ENCODE data around the gene NDUFA13. TPM values are rescaled to one million over a fixed set of nuclear protein-coding genes. Genes with fewer than 3 reads are reported as not detected.

NDUFA13 gene
- total RNA-seq, 4 donors from 2014 or later, result 26.6 to 83.0 (median 36.0) TPM

DNA sequence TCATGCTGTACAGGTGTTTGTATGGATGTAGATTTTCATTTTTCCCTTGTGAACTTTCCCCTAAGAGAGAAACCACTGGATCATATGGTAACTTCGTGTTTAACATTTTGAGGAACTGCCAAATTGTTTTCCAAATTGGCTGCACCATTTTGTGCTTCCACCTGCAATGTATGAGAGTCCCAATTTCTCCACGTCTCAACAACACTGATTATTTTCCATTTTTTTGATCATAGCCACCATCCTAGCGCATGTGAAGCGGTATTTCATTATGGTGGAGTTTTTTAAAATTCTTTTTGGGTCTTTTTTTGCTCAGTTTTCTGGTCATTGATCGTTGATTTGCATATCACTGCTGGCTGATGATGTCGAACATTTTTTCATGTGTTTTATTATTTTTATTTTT is 5.0 kb downstream of the NDUFA13 start:
- TF ChIP-seq, protein P1, sequence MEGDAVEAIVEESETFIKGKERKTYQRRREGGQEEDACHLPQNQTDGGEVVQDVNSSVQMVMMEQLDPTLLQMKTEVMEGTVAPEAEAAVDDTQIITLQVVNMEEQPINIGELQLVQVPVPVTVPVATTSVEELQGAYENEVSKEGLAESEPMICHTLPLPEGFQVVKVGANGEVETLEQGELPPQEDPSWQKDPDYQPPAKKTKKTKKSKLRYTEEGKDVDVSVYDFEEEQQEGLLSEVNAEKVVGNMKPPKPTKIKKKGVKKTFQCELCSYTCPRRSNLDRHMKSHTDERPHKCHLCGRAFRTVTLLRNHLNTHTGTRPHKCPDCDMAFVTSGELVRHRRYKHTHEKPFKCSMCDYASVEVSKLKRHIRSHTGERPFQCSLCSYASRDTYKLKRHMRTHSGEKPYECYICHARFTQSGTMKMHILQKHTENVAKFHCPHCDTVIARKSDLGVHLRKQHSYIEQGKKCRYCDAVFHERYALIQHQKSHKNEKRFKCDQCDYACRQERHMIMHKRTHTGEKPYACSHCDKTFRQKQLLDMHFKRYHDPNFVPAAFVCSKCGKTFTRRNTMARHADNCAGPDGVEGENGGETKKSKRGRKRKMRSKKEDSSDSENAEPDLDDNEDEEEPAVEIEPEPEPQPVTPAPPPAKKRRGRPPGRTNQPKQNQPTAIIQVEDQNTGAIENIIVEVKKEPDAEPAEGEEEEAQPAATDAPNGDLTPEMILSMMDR (IDR thresholded peaks at IDR 0.05; ENCODE audit: low read depth), result no peak

- TF ChIP-seq, protein P1 (IDR thresholded peaks at IDR 0.05; ENCODE audit: low read depth), result no peak
These were observed 7.2 kb downstream of the NDUFA13 start for GRCh38 chr19:19523177-19523576.

- TF ChIP-seq, protein P1 (IDR thresholded peaks at IDR 0.05; ENCODE audit: low read depth), result no peak
These were observed 8.0 kb downstream of the NDUFA13 start for GRCh38 chr19:19524053-19524452.

DNA sequence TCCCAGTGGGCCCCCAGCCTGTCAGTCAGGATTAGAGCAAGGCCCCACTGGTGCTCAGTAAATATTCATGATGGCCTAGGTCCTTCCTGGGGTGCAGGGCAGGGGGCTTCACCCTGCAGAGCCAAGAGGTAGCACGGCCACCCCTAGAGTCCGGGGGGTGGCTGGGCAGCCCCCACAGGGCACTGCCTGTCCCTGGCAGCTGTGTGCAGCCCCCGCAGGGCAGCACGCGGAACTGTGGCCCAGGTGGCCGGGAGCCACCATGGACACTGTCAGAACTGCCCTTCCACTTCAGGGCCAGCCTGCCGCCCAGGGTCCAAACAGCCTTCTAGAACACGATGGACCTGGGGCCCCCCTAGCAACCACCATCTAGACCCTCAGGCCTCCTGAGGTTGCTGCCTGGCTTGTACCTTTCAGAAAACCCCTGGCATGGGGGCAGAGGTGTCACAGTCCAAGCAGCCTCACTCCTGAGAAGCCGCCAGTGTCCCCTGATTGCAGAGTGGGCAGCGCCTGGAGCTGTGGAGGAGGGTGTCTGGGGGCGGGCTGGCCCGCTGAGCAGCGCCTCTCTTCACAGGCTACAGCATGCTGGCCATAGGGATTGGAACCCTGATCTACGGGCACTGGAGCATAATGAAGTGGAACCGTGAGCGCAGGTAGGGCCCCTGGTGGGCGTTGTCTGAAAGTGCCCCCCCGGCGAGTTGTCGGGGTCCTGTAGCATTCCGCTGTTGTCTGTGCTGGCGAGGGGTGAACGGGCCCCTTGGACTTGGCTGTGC is 9.8 kb downstream of the NDUFA13 start:
- TF ChIP-seq, protein P1 (IDR thresholded peaks at IDR 0.05; ENCODE audit: low read depth), result no peak

DNA sequence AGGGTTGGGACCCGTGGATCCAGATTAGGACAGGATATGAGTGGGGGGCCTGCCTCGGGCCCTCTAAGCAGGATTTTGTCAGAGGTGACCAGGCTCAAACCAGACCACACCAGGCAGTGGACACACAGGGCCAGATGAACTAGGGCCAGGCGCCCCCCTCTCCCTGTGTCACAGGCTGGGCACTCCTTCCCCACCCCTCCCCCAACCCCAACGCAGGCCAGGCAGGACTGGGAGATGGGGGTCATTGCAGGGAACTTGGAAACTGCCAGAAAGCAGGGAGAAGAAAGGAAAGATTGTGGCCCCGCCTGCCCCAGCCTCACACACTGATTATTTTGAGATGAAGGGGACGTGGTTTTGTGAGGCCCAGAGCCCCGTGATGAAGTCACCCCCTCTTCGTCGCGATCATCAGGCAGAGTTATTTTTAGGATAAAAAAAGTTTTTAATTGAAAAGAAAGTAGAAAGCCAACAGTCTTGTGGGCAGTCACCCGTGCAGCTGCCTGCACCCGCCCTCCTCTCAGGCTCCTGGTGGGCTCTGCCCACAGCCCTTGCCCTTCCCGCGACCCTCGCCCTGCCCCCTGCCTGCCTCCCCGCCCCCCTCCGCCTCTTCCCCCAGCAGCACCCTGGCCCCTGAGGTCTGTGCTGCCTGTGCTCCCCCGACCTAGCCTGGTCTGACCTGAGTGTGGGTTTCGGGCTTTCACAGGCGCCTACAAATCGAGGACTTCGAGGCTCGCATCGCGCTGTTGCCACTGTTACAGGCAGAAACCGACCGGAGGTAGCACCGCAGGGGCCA is 10.8 kb downstream of the NDUFA13 start:
- TF ChIP-seq, protein P1 (IDR thresholded peaks at IDR 0.05; ENCODE audit: low read depth), result no peak

- TF ChIP-seq, protein P1 (IDR thresholded peaks at IDR 0.05; ENCODE audit: low read depth), result no peak
These were observed 11.3 kb downstream of the NDUFA13 start for GRCh38 chr19:19527371-19527656.
